GM12878 (cell line): ENCODE results near the gene ANKRD44. TPM values are rescaled to one million over a fixed set of nuclear protein-coding genes. Genes with fewer than 3 reads are reported as not detected.

Source experiments
- ELK1 ChIP-seq: IDR thresholded peaks from 2 replicates; pipeline ENCODE4 v1.6.1; 2012; ENCODE audit warnings: low read depth, low read length, improper control_type of control experiment
- GATAD2B ChIP-seq: fragments of 450-650 bp; conservative IDR thresholded peaks from 2 replicates; pipeline ENCODE4 v1.6.1; 2017; ENCODE audit warnings: low read depth, mild to moderate bottlenecking, moderate library complexity
- IRF4 ChIP-seq: IDR thresholded peaks from 2 replicates; pipeline ENCODE4 v1.6.1; 2011; ENCODE audit warnings: low read depth, low read length
- JUNB ChIP-seq: IDR thresholded peaks from 2 replicates; pipeline ENCODE4 v1.6.1; 2016; ENCODE audit warnings: antibody characterized with exemption, mild to moderate bottlenecking
- LARP7 ChIP-seq: fragments of 450-650 bp; IDR thresholded peaks from 2 replicates; pipeline ENCODE4 v1.6.1; 2017; ENCODE audit warnings: mild to moderate bottlenecking
- MXI1 ChIP-seq: fragments of 150-350 bp; IDR thresholded peaks from 2 replicates; pipeline ENCODE4 v1.6.1; 2011; ENCODE audit warnings: low read depth, mild to moderate bottlenecking, inconsistent platforms, low read length, improper control_type of control experiment
- MYC ChIP-seq: IDR thresholded peaks from 2 replicates; pipeline ENCODE4 v1.6.1; 2011; ENCODE audit warnings: mild to moderate bottlenecking, low read length, moderate library complexity, inconsistent platforms; ENCODE audit not compliant: insufficient read depth, insufficient replicate concordance, insufficient read length, severe bottlenecking
- NFYB ChIP-seq: IDR thresholded peaks from 2 replicates; pipeline ENCODE4 v1.6.1; 2011; ENCODE audit warnings: low read depth, mild to moderate bottlenecking, low read length, improper control_type of control experiment, moderate library complexity; ENCODE audit not compliant: insufficient read depth
- NR2F1 ChIP-seq: fragments of 450-650 bp; conservative IDR thresholded peaks from 2 replicates; pipeline ENCODE4 v1.6.1; 2017; ENCODE audit warnings: mild to moderate bottlenecking
- RUNX3 ChIP-seq: IDR thresholded peaks from 2 replicates; pipeline ENCODE4 v1.6.1; 2012; ENCODE audit warnings: low read length, inconsistent platforms
- SMAD1 ChIP-seq: fragments of 450-650 bp; IDR thresholded peaks from 2 replicates; pipeline ENCODE4 v1.6.1; 2018; ENCODE audit warnings: mild to moderate bottlenecking, low read depth; ENCODE audit not compliant: partially characterized antibody
- SMC3 ChIP-seq: IDR thresholded peaks from 2 replicates; pipeline ENCODE4 v1.6.1; 2011; ENCODE audit warnings: low read length, improper control_type of control experiment, borderline replicate concordance
- SP1 ChIP-seq: IDR thresholded peaks from one replicate; pipeline ENCODE4 v1.6.1; 2011; ENCODE audit warnings: low read depth, low read length
- TBL1XR1 ChIP-seq: IDR thresholded peaks from 2 replicates; pipeline ENCODE4 v1.6.1; 2012; ENCODE audit warnings: low read depth, low read length, improper control_type of control experiment
- TCF3 ChIP-seq: IDR thresholded peaks from 2 replicates; pipeline ENCODE4 v1.6.1; 2012; ENCODE audit warnings: low read depth, mild to moderate bottlenecking, low read length, borderline replicate concordance; ENCODE audit not compliant: insufficient read depth
- ZBTB33 ChIP-seq: fragments of 450-650 bp; IDR thresholded peaks from 2 replicates; pipeline ENCODE4 v1.6.1; 2017; ENCODE audit warnings: mild to moderate bottlenecking
- ZNF207 ChIP-seq: fragments of 450-650 bp; IDR thresholded peaks from 2 replicates; pipeline ENCODE4 v1.6.1; 2014; ENCODE audit warnings: antibody characterized with exemption, mild to moderate bottlenecking, borderline replicate concordance
- ZNF217 ChIP-seq: fragments of 450-650 bp; IDR thresholded peaks from 2 replicates; pipeline ENCODE4 v1.6.1; 2017; ENCODE audit warnings: antibody characterized with exemption, mild to moderate bottlenecking
- ZNF274 ChIP-seq: IDR thresholded peaks from one replicate; pipeline ENCODE4 v1.8.0; 2011; ENCODE audit not compliant: insufficient read length, insufficient read depth
- ZNF384 ChIP-seq: IDR thresholded peaks from 2 replicates; pipeline ENCODE4 v1.6.1; 2012; ENCODE audit warnings: low read depth, mild to moderate bottlenecking, low read length, improper control_type of control experiment, borderline replicate concordance
- ZNF622 ChIP-seq: fragments of 450-650 bp; IDR thresholded peaks from 2 replicates; pipeline ENCODE4 v1.6.1; 2017; ENCODE audit warnings: mild to moderate bottlenecking, inconsistent platforms
- polyA plus RNA-seq, 11 experiments: library from polyadenylated mRNA; depleted of rRNA in 4 of 11; unstranded in 6 of 11; stranded (reverse) in 5 of 11; fragments of >200 nt; fragmentation: Nextera tagmentation in 4 of 11; fragmentation: Illumina TruSeq in 1 of 11; extraction: Ambion mirVana in 4 of 11; extraction: Trizol in 1 of 11; gene quantifications; 1 replicate in 1 of 11; 2 replicates in 10 of 11; pipeline versions ENCODE4 v1.2.1 to v1.2.3, GENCODE V29; 2011 to 2016; ENCODE audit warnings: inconsistent platforms in 2 of 11, missing spikeins in 2 of 11, low read depth in 1 of 11
- total RNA-seq, 4 experiments: library from RNA; depleted of rRNA in 3 of 4; stranded (reverse); fragments of >200 nt in 3 of 4; fragmentation: Illumina TruSeq in 1 of 4; extraction: Trizol in 1 of 4; gene quantifications; 2 replicates each; pipeline versions ENCODE4 v1.2.1 to v1.2.3, GENCODE V29; 2013 to 2021
- TF ChIP-seq, protein P1 (sequence below): fragments of 450-650 bp; conservative IDR thresholded peaks from 2 replicates; pipeline ENCODE4 v1.6.1; 2017; ENCODE audit warnings: mild to moderate bottlenecking, moderate library complexity
- TF ChIP-seq, protein P2 (sequence below): IDR thresholded peaks from 2 replicates; pipeline ENCODE4 v1.6.1; 2011; ENCODE audit warnings: mild to moderate bottlenecking, low read depth, low read length, moderate library complexity; ENCODE audit not compliant: insufficient replicate concordance
- TF ChIP-seq, protein P3 (sequence below): fragments of 450-650 bp; IDR thresholded peaks from 2 replicates; pipeline ENCODE4 v1.6.1; 2017; ENCODE audit warnings: borderline replicate concordance

Gene ANKRD44
- total and polyA plus RNA-seq, 10 of the 15 experiments (the other 5 are each of a cell fraction or from before 2014, with no cell fraction given): 19.1 to 99.1 (median 59.6) TPM

GRCh38 chr2:197293252-197294007 lies 17.1 kb downstream of the ANKRD44 start (continued):
- TF ChIP-seq SP1 (no peak), MXI1 (peak; percentile 47; the same call in 1 of the 2 replicates), ZNF622 (no peak), LARP7 (no peak), SMAD1 (no peak), GATAD2B (no peak), NFYB (no peak), ELK1 (no peak), SMC3 (0 out of 2 replicates have a peak, but pooled peaks have one; percentile 3), TBL1XR1 (no peak), RUNX3 (peak; percentile 11; the same call in 1 of the 2 replicates), TCF3 (no peak), NR2F1 (no peak), ZNF274 (no peak), JUNB (no peak), ZNF207 (no peak), MYC (no peak), IRF4 (no peak), ZNF384 (no peak), ZBTB33 (no peak), ZNF217 (no peak)
- TF ChIP-seq, protein P1, sequence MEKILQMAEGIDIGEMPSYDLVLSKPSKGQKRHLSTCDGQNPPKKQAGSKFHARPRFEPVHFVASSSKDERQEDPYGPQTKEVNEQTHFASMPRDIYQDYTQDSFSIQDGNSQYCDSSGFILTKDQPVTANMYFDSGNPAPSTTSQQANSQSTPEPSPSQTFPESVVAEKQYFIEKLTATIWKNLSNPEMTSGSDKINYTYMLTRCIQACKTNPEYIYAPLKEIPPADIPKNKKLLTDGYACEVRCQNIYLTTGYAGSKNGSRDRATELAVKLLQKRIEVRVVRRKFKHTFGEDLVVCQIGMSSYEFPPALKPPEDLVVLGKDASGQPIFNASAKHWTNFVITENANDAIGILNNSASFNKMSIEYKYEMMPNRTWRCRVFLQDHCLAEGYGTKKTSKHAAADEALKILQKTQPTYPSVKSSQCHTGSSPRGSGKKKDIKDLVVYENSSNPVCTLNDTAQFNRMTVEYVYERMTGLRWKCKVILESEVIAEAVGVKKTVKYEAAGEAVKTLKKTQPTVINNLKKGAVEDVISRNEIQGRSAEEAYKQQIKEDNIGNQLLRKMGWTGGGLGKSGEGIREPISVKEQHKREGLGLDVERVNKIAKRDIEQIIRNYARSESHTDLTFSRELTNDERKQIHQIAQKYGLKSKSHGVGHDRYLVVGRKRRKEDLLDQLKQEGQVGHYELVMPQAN: no peak
- TF ChIP-seq, protein P2, sequence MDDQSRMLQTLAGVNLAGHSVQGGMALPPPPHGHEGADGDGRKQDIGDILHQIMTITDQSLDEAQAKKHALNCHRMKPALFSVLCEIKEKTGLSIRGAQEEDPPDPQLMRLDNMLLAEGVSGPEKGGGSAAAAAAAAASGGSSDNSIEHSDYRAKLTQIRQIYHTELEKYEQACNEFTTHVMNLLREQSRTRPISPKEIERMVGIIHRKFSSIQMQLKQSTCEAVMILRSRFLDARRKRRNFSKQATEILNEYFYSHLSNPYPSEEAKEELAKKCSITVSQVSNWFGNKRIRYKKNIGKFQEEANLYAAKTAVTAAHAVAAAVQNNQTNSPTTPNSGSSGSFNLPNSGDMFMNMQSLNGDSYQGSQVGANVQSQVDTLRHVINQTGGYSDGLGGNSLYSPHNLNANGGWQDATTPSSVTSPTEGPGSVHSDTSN: no peak
- TF ChIP-seq, protein P3, sequence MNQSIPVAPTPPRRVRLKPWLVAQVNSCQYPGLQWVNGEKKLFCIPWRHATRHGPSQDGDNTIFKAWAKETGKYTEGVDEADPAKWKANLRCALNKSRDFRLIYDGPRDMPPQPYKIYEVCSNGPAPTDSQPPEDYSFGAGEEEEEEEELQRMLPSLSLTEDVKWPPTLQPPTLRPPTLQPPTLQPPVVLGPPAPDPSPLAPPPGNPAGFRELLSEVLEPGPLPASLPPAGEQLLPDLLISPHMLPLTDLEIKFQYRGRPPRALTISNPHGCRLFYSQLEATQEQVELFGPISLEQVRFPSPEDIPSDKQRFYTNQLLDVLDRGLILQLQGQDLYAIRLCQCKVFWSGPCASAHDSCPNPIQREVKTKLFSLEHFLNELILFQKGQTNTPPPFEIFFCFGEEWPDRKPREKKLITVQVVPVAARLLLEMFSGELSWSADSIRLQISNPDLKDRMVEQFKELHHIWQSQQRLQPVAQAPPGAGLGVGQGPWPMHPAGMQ: no peak
